GM19395 (cell line): Measurements from ENCODE around the gene MAEL.

Experiments used
- ATAC-seq: cut with Tn5 transposase; IDR thresholded peaks from one replicate; pipeline ENCODE4 v1.9.1; 2021; ENCODE audit warnings: mild to moderate bottlenecking, moderate library complexity; ENCODE audit not compliant: unreplicated experiment

Gene MAEL

DNA sequence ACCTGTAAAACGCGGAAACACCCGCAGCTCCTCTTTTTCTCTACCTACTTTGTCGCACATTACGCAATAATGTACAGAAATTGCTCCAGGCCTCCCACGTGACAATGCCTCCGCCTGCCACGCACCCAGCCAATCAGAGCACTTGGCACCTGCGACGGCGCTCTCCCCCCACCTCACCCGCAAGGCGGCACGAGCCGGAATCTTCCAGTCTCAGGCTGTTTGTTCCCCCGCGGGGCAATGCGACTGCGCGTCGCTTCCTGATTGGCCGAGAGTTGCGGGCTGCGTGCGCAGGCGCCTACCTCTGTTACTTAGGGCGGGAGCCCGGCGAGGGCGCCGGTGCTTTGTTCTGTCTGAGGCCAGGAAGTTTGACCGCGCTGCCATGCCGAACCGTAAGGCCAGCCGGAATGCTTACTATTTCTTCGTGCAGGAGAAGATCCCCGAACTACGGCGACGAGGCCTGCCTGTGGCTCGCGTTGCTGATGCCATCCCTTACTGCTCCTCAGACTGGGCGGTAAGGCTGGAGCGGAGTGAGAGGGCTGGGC, at the start of gene MAEL:
Gene MAEL (plus strand): TSS at position 307 of the 542 bp plus-strand sequence. CDS start 73 bp downstream, at position 380.
- ATAC-seq, result no peak

DNA sequence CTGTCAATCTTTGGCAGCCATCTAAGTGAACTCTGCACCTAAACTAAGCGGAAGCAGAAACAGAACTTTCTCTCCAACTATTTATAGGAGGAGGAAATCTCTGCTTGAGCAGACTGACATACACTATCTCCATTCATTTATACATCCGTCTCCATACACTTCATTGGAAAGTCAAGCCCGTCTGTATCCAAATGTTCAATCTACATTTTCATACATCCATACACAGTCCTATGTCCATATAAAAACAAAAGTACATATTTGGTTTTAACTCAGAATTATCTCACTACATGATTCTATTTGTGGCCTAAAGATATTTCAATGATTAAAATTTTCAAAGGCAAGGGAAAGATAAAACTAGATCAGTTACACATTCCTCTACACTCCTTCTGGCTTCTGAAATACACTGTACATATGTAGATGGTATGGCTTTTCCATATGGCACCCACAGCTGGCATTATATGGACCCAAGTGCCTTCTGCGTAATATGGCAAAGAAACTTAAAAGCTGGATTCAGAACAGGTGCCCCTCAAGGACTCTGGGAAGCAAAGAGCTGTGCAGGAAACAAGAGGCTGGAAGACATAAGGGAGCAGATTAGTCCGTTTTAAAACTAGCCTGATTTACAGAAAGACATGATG, 49.2 kb upstream of the MAEL start:
- no peak for ATAC-seq

DNA sequence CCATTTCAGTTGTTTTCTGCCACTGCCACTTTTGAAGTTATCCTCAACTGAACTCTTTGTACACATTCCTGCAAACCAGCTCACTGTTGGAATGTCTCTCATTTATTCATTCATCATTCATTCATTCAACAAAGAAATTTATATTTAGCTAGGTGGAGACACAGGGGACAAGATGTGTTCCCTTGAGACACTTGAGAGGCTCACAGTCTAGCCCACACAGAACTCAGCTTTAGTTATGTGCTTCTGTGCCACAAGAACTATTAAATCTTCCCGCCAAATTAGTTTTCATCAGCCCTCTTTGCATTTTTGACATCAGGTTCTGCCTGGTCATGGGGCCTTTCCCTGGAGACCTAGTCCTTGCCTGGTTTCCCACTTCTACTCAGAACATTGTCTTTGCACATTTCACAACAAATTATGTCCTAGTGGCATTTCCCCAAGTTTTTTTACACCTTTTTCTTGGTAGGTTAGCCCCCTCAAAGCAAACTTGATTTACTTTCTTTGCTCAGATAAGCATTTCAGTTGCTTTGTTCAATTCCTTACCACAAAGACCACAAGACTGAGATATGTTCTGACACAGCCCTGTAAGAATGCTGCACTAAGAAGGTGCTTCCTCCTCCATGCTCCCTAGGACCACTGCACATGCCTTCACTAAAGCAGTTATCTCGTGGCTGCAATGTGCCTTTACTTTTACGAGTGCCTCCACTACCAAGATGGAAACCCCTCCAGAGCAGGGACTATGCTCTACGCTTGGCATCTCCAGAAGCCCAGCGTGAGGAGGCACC, 44.7 kb upstream of the MAEL start:
- peak; percentile 60 for ATAC-seq

DNA sequence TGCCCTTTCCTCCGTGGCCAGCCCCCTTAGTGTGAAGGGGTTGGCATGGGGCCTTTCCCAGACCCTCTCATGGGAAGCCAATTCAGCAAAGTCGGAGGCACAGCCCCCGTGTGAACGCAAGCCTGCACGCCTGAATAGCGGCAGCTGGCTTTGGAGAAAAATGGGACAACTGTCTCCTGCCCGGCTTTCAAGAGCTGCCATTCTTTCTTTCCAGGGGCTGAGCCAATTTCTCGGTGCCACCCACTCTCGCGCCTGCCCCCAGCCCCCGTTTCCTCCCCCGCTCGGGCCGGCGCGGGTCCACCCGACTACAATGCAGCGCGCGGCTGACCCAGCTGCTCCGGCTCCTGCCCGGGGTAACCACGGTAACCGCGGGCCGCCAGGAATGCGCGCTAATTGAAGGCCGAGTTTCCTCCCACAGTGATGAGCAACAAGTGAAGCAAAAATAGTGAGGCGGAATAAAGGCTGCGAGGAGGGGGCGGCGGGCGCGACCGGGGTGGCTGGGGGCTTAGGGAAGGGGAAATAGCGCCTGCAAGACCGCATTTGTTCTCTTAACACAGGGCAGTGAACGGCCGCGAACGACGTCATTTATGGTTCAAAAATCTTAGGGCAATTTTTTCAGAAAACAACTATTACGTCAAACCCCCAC, 41.6 kb upstream of the MAEL start:
- no peak for ATAC-seq

DNA sequence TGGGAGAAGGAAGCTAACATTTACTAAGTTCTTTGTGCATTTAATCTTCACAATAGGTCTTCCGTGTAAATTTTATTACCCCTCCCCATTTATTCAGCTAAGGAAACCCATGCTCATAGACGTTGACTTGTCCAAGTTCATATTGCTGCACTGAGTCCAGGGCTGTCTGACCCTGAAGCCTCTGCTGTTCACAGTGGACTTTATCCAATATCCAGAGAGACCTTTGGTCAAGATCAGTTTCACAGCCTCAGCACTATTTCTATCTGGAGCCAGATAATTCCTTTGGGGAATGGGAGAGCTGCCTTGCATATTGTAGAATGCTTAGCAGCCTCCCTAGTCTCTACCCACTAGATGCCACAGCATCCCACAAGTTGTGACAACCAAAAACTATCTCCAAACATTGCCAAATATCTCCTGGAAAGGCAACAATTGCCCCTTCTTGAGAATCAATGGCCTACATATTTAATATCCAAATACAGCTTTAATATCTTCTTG, 40.2 kb upstream of the MAEL start:
- no peak for ATAC-seq

DNA sequence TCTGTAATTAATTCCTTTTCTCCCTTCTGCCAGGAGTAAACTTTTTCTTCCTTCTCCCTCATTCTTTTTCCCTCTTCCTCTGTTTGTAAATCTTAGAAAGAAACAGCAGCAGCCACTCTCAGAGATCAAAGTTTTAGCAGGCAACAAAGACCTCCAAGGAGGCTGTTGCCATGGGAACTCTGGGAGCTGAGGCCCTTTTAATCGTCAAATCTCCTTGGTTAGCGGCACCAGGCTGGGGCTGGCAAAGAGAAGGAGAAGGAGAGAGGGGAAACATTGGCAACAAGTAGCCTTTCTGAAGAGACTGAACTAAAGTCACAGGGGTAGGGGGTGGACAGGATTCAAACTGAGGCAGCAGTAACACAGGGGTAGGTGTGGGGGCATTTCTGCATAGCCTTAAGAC, 38.9 kb upstream of the MAEL start:
- ATAC-seq, result no peak

DNA sequence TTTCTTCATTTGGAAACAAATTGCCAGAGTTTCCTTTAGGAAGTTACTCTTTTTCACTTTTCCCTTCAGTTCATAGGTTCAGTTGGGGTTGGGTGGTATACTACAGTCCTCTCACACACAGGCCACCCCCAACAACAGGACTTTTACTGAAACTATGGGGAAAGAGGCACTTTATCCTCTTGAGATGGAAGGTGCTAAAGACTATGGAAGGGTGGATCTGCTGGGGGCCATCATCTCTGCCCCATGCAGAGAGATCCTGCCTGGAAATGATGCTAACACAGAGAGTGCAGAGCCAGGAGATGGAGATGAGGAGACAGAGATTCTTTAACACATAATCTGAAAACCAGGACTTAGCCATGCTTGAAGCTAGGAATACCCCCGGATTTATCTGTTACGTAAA, 38.0 kb upstream of the MAEL start:
- no peak for ATAC-seq

DNA sequence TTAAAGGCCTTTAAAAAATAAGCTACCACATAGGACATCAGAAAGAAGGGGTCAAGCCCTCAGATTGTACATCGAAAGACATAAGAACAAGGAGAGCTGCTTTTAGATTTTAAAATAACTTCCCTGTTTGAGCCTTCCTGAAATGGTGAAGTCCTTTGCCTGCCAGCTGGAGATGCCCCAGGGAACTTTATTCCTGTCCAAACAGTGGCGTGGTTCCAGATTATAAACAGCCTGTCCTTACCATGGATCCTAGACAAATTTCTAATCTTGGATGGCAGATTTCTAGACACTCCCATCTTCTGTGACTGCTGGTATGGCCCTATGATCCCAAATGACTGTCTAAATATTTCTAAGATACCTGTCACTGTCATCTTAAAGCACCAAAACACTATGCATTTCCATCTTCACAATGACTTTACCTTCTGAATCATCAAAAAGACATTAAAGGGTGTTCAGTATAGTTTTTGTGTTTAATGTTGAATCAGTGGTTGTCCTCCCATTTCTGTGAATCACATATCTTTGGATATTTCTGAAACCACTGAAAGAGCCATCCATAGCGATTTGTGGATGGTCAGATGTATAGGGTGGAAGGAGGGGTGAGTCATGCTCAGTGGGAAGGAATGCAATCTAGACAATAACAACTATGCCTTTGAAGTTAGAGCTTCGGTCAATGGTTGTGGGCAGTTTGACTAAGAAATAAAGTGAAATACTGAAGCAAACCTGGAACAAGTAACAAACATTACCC, 36.9 kb upstream of the MAEL start:
- ATAC-seq, result no peak

DNA sequence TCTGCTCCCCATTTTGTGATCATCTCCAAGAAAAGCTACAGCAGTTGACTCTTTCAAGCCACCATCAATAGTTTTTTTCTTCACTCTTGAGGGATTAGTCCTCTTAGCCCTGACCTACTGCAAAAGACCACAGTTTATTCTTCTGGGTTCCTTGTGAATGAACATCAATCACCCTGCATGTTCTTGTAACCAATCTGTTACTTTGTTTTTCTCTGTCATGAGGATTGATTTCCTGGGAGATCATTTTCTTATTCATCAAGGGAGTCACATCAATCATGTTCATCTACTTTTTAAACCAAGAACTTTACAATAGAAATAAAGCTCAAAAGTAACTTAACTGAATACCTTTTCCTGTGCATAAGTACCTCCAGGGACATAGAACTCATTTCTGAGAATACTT, 35.6 kb upstream of the MAEL start:
- ATAC-seq, result no peak

DNA sequence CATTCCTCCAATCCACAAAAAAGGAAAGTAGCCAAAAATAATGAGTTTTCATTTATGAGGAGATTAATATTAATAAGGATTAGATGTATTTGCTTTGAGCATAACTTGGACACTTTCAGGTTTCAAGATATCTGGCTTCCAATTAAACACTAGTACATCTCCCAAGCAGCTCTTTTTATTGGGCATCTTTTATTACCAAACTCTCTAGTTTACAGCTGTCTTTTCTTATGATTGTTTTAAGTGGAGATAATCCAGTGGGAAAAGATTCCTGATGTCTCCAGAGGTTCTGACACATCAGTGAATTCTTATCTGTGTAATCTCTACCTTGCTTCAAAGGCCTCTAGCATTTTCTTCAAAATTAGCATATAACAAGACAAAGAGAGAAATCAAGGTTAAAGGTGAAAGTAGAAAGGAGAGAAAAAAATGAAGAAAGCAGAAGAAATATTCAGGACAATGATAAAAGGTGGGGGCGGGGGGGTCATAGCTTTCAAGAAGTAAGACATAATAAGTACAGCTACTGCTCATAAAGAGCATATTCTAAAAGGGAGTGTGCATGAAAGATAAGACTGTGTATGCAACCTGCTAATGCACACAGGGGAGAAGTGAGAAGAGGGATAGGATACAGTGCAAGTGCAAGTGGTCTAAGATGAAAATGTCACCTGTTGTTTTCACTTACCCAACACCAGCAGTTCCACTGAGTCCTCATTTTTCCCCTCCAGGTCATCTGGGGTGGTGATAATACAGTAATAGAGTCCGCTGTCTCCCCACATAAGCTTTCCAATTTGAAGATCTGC, 32.8 kb upstream of the MAEL start:
- no peak for ATAC-seq

DNA sequence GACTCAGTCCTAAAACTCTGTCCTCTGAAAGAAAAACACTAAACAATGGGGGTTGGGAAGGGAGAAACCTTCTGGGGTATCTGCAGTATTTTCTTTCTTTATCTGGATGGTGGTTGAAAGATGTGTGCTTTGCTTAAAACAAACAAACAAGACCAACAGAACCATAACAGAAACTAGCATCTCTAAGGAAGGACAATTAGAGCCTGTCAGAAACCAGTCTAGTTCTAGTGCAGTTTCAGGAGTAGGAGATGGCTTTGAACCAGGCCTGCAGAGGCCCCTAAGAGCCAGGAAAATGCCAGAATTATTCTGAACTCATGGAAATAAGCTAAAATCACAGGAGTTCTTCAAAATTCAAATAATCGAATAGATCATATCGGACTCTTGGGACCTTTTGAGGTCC, 32.2 kb upstream of the MAEL start:
- no peak for ATAC-seq

DNA sequence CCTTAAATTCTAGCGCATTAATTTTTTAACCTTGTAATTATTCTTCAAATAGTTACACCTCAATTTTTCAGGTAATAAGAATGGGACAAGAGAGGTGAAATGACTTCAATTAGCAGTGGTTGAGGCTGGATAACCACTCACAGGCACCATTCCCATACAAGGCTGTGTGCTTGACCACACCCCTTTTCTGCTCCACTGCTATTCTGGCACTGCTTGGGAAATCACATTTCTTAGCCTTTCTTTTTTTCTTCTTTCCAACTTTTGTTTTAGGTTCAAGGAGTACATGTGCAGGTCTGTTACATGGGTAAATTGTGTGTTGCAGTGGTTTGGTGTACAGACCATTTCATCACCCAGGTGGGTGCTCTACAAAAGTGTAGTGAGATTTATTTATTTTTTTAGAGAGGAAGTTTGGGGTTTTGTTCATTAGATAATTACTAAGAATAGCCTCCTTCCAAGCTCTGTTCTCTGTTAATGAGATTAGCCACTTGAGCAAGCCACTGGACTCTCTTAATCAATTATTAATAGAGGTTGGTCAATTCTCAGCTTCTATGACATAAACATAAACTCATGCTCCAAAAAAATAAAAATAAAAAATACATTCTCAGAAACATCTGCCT, 28.1 kb upstream of the MAEL start:
- peak; percentile 42 for ATAC-seq

DNA sequence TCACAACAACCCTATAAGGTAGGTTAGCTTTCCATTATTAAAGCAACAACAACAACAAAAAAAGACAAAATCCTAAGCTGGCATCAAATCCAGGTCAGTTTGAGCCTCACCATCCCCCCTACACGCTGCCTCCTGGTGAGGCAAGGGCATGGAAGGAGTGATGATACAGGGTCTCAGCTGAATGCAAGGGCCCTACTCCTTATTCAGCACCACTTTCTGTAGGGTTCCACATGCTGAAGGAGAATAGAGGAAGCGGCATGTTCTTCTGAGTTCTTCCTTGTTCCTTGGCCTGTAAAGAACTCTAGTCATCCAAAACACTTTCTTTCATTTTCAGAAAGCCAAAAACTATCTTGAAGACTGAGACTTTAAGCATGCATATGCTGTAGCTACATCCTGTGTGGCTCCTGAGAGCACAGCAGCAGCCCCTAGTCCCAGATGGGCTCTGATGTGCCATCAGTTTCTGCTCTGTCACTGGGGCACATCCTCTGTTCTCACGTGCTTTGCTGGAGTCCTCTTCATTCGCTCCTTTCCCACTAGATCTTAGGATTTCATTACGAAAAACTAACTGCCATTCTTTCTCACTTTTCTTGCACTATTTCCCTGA, 19.9 kb upstream of the MAEL start:
- ATAC-seq, result peak; percentile 93

DNA sequence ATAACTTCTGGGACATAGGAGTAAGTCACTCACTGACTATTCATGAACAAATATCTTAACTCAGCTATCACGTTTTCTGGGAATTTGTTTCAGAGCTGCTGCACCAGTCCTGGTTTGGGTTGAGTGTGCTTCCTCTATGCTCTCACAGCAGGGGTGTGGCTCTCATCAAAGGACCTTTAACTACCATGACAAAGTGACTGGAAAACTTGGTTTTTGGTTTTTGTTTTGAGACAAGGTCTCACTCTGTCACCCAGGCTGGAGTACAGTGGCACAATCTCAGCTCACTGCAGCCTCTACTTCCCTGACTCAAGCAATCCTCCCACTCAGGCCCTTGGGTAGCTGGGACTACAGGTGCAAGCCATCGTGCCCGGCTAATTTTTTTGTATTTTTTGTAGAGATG, 17.8 kb upstream of the MAEL start:
- ATAC-seq, result no peak

DNA sequence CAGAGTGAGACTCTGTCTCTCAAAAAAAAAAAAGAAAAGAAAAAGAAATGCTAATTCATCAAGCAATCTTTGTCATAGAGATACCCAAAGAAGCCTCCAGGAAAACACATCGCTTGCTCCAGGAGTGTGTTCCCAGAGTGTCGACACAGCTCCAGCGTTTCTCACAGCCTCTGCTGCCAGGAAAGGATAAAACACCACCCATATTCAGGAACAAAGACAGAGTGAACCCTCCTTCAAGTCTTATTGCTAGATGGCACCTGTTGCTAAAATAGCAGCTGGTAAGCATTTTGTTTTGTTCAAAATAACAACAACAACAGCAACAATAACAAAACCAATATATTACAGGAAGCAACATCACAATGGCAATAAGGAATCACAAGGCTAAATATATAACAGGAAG, 16.9 kb upstream of the MAEL start:
- ATAC-seq, result no peak

DNA sequence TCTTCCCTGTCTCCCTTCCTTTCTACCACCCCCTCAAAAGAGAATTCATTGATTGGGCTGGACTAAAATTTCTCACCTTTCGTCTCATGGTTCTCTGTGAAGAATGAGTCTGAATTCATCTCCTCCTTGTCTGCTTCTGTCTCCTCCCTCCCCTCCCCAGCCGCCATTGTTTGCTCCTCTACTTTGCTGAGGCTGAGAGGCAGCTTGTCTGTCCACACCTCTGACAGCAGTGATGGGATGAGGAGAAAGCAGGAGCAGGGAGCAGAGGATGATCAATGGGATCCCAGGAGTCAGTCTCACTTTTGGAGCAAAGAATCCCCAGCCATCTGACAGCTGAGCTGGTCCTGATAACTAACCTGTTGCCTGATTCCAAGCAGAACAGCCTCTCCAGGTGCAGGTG, 16.3 kb upstream of the MAEL start:
- no peak for ATAC-seq

DNA sequence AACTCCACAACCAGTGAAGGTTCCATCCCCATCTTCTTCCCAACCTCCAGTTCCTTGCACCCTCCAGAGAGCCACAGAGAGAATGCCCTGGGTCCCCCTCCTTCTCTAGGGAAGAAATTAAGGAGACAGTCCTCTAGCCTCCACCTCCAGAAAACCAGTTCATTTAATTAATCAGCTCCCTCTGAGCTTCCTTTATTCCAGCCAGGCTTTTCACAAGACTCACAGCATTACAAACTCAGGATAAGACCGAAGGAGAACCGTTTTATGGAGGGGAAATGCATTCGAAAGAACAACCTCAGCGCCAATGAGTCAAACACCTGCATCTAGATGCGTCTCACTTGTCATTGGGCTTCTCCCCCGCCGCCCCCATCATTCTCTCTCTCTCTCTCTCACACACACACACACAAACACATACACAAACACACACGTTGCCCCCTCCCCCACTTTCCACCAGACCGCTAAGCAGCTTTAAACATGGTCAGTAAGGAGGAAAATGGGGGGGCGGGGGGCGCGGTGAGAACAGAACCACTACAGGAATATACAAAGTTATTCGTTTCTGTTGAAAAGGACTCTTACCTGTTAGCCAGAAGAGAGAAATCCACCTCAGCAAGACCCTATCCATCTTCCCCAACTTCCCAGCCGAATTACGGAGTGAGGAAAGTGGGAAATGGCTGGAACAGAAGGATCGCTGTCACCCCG, 14.3 kb upstream of the MAEL start:
- peak; percentile 13 for ATAC-seq

DNA sequence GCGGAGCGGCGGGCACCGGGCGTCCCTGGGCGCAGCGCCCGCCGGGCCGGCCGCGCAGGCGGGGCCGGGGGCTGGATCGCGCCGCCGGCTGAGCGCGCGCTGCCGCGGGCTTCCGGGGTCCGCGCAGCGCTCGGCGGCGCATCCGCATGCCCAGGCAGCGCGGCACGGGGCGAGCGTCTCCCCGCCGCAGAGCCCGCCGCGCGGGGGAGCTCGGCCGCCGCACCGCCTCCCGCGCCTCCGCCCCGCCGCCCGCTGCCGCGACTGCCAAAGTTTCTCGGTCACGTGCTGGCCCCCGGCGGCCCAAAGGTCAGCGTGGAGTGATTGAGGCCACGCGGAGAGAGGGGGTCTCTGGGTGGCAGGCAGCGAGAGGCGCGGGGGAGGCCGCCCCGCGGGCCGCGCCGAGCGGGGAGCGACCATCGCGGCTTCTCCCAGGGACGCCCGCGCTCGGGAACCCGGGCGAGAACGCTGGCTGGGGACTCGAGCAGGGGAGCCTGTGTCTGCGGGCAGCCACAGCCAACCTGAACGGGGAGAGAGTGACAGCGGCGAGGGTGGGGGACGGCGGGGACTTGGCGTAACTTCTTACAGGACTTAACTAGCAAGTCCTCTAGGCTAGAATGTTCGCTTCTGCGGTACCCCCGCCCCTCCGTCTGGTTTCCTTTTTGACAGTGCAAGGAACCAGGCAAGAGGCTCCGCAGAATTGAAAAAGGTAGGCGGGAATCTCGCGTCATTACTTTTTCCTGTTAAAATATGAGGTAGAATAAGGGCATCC, 13.5 kb upstream of the MAEL start, which contains the start of gene ILDR2:
Gene ILDR2 (minus strand): TSS at position 180 of the 769 bp plus-strand sequence. CDS start 272 bp downstream, outside the sequence.
- peak; percentile 54 for ATAC-seq
